ENCODE results near the gene OMA1.
A peak's percentile ranks its signal among the peaks of the same experiment; 100 is the strongest.
"Not testable (repeated sequence)": the region's sequence is repeated elsewhere in the genome, so short reads cannot be mapped to it uniquely, and the experiment has no call there.

Gene OMA1

DNA sequence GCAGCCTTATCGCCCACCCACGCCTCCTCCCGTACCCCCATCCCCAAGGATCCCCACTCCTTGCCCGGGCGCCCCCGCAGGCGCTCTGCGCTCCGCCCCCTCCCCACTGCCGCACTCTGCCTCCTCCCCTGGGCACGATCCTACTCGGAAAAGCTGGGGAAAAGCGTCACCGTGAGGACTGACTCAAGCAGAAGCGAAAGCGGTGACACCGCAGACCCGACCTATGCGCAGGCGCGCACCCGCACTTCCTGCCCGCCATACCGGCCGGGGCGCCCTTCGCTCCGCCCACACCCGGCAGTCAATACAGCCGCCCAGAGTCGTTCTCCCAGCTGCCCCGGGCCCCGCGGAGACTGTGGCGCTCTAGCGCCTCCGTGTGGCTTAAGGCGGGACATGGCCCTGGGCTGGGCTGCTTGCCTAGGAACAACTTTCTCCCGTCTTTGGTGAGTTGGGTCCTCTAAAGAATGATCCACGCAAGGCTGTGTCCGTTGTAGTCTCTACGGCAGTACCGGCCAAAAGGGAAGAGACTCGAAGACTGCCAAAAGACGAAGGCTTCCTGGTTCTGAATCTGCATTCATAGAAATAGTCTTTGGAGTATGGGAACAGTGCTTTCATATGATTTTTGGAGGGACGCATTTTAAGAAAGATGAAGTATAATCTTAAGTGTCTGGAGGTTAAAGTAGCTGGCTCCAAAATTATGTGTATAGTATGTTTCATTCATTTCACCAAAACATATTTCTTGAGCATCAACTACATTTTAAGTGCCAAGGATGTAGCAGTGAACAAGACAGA is at the start of gene OMA1:
TSS of gene OMA1 (minus strand) at position 207 of the 789 bp plus-strand sequence. CDS start 7,432 bp downstream, outside the sequence.
- peak; percentile 60 for DNase-seq

DNA sequence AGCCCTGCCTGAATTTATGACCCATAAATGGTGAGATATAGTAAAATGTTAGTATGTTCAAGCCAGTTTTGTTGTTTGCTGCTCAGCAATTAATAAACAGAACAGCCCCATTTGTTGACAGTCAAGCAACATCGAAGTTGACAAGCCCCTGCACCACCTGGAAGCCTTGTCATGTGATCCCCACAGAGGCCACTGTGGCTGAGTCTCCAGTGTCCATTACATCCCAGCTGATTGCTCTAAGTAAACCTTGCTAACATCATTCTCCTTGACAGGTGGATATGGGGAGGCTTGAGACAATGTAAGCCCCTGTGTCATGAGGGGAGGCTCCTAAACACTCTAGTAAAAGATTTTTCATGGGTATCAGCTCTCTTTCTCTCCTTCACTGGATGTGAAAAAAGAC is 48.0 kb upstream of the OMA1 start:
- DNase-seq, result no peak

DNA sequence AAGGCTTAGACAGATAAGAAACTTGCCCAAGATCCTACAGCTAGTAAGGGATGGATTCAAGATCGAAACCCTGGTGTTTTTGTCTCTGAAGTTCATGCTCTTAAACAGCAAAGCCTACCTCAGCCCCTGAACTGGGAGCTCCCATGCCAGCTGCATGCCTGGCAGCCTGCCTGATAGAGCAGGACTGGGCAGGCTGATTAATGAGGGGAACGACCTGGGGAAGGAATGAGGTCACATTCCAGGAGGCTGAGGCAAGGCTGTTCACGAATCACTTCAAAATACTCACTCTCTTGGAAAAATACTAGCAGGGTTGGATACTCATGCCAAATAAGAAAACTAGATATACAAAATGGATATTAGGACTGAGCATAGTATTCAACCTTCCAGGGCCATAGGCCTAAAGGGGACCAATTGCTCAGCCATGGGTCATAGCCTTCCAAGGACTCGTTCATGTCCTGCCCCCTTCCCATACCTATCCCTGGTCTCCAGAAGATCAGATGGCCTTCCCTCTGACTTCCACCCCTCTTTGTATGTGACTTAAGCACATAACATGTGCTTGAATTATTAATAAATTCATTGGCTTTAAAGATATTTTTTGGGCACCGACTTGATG is 46.1 kb upstream of the OMA1 start:
- DNase-seq, result no peak

DNA sequence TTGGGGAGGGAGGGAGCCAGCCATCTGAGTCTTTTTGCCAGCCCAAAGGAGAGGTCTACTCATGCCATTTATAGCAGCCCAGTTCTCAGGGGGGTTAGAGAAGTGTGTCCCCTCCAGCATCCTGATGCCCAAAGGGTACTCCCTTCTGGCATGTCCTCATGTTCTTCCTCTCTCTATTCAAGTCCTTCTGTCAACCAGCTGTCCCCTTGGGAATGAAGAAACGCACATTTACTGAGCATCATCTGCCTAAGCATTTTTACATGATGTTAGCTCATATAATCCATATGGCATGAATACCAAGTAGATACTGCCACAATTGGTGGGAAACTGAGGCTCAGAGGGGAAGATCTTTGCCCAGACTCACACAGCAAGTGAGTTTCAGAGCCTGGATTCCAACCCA is 45.3 kb upstream of the OMA1 start:
- no peak for DNase-seq

DNA sequence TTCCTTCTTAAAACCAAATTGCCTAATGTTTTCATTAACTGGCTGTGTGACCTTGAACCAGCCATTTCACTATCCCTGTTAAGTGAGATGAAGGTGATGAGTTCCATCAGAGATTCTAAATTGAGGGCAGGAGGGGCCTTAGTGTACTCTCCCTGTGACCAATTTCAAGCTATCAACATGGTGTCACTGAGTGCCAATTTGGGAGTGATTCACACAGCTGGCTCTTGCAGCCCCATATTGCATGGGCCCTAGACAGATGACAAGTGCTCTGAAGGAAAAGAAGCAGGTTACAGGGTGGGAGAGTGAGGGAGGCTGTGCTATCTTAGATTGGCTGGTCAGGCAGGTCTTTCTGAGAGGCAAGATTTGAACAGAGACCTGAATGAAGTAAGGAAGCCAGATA is 43.5 kb upstream of the OMA1 start:
- DNase-seq, result no peak

DNA sequence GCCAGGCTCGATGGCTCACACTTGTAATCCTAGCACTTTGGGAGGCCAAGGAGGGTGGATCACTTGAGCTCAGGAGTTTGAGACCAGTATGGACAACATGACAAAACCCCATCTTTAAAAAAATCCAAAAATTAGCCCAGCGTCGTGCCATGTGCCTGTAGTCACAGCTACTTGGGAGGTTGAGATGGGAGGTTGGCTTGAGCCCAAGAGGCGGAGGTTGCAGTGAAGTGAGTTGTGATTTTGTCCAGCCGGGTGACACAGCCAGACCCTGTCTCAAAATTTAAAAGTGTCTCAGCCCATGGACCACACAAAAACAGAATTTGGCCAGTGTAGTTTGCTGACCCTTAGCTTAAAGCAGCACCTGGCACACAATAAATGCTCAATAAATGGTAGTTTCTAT is 41.9 kb upstream of the OMA1 start:
- DNase-seq, result no peak

DNA sequence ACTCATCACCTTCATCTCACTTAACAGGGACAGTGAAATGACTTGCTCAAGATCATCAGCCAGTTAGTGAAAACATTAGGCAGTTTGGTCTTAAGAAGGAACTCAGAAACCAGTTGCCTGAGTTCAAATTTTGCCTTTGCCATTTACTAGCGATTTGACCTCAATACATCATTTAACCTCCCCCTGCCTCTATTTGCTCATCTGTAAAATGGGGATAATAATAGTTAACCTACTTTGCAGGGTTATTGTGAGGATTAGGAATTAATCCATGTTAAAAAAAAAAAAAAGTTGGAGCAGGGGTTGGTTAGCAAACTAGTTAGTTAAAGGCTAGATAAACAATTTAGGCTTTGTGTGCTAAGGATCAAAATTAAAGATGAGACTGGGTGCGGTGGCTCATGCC is 41.1 kb upstream of the OMA1 start:
- no peak for DNase-seq

DNA sequence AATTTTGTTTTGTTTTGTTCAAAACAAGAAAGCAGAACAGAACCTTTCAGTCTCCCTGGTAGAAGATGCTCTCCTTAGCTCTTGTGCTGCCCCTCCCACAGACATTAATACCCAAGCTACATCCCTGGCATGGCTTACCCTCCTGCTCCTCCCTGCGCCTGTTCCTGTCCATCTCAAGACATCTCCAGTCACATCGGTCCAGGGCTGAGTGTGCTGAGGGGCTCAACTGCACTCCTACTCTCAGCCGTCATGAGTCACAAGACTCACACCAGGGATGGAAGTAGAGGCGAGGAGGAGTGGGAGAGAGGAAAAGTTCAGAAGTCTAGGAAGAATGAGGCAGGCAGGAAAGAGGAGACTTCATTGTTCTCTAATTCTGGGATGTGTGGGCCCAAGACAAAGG is 39.7 kb upstream of the OMA1 start:
- no peak for DNase-seq

DNA sequence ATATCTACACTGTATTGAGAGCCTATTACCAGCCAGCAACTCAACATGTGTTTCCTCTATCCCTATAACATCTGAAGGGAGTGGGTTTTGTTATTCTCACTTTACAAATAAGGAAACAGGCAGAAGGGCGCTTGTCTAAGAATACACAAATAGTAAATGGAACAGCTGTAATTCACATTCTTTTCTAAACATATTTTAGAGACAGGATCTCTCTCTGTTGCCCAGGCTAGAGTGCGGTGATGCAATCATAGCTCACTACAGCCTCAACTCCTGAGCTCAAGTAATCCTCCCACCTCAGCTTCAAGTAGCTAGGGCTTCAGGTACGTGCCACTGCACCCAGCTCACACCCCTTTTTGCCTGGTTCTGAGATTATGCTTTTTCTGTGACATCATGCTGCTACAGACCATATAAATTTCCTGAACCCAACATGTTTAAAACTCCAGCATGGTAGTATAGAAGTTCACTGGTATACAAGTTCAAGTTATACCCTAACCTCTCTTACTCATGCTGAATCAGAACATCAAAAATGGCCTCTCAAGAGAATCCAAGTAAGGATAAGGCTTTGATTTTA is 39.1 kb upstream of the OMA1 start:
- DNase-seq, result no peak

DNA sequence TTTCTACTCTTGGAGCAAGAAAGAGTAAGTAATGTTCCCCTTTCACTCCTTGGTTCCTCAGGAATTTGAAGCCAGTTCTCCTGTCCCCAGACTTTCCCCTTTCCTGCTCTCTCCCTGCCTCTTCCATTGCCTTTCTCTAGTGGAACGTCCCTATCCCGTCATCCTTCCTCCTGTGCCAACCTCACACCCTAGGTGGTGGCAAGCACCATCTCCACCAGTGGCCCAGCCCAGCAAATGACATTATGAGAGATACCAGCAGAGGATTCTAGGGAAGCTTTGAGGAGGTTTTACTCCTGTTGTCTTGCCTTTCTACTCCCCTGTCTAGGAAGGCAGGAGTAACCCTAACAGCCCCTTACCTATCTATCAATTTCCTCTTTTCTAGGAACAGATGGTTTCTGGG is 38.6 kb upstream of the OMA1 start:
- no peak for DNase-seq

DNA sequence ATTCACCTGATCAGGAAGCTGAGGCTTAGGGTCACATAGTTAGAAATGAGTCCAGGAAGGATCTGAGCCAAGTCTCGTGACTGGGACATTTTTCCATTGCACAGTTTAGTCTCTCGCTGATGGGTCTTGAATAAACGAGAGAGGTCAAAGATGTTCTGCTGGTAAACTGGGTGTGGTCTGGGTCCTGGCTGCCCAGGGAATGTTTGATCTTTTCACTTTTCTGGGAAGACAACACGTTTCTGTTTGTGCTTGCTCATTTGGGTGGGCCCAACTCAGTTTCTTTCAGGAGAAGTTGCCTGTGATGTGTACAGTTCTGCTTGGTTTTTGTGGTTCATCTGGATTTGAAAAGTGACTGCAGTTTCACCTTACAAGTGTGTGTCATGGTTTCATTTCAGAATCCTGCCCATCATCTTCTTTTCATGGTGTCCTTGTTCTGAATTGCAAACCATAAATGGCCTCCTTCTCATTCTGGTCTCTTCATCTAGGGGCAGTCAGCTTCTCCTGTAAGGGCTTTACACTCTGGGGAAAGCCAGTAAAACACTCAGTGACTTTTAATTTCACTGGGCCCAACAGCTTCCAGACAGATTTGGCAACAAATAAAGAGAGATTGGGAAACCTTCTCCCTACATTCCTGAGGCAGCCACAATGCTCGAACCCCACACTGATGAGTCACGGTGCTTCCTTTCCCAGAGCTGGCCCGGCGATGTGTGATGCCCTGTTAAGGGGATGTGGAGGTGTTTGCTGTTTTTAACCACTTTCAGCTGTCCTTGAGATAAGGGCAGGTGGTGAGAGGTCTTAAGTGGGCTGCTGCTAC is 37.8 kb upstream of the OMA1 start:
- DNase-seq, result no peak

DNA sequence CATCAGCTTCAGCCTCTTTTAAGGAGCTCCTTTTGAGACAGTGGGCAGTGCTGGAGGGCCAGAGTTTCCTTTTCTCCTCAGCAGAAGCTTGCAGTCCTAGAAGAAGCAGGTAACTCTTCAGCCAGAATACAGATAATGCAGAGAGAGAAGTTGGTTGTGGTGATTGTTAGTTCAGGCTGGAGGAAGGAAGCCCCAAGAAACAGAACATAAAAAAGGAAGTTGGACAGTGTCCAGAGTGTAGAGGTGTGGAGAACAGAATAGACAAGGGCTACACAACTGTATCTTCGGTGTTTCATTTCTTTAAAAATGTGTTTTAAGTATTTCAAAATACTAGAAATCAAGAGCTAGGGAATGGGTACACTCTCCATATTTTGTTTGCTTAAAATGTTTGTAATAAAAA is 37.0 kb upstream of the OMA1 start:
- DNase-seq, result no peak

DNA sequence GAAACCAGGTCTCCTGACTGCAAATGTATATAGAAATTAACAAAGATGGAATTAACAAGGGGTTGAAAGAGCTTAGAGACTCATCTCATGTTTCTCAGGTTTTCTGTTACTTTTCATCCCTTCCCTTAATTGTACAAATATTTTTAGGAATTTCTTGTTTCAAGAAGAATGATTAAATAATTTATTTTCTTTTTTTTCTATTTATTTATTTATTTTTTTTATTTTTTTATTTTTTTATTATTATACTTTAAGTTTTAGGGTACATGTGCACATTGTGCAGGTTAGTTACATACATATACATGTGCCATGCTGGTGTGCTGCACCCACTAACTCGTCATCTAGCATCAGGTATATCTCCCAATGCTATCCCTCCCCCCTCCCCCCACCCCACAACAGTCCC is 35.6 kb upstream of the OMA1 start:
- DNase-seq, result not testable (repeated sequence)

DNA sequence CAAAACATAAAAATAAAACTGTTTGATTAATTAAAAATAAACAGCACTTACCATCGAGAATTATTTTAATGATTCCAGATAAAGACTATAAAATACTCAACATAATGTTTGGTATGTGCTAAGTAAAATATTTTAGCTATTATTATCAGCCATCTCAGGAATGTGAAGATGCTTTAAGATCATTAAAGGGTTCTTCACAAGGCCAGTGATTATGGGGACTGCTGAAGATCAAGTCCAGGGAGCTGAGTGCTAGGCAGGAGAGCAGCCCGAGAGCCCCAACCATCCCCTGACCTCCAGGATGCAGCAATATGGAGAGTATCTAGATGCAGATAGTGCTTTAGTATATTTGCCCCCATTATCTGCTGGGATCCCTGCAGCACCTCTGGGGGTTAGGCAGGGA is 35.1 kb upstream of the OMA1 start:
- DNase-seq, result no peak

DNA sequence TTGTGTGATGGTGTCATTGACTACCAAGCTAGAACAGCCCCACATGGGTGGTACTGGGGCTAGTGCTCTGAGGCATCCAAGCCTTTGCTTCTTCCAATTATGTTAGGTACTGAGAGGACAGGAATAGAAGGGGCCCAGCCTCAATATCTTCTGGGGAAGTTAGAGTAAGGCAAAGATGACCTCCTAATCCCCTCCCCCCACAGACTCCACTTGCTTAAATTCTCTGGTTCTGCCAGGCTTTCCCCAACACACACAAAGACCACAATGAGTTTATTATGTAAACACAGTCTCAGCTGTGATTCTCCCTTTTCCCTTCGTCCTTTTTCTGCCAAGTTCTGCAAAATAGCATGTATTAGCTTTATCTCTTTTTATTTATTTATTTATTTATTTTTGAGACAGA is 33.7 kb upstream of the OMA1 start:
- DNase-seq, result no peak

DNA sequence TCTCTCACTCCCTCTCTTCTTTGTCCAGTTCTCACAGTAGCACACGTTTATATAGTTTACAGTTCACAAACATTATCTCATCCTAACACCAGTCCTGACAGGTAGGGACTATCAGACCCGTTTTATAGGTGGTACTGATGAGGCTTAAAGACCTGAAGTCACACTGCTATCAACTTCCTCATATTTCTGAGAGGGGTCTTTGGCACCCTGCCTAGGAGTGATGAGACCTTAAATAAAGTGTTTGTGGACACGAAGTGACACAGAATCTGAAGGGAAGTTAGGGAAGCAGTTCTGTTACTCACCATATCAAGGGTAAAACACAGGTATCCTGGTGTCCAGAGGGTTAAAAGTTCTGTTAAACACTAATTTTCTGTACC is 31.1 kb upstream of the OMA1 start:
- no peak for DNase-seq

DNA sequence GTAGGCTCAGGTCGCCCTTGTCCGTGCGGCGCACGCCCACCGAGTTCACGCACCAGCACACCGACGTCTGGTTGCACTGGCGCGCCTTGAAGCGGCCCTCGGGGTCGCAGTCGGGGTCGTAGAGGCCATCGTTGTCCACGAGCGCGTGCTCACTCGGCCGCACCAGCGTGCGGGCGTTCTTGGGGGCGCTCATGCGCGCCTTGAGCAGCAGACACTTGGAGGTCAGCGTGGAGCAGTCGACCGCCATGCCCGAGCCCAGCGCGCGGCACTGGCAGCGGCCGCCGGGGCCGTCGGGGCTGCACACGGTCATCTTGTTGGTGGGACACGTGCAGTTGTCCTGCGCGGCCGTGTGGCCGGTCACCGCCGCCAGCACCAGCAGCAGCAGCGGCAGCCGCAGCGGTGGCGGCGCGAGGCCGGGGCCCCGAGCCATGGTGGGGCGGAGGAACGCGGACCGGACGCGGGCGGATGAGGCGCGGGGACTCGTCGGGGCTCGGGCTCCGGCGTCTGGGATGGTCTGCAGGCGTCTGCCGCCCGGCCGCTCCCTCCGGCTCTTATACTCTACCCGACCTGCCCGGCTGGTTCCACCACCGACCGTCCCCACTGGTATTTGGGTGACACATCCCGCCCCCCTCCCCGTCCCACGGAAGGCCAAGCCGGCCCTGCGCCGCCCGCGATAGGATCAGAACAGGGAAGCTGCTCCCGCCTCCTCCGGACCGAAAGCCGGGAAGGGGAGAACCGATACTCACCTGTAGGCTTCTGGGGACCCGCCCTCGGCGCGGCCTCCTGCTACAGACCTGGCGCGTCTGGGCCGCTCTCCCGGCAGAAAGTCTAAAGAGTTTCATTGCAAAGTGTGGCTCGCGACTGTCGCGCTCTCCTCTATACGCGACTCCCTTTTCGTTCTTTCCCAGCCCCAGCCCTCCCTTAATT is 30.5 kb upstream of the OMA1 start, which contains the start of gene TACSTD2:
TSS of gene TACSTD2 (minus strand) at position 526 of the 927 bp plus-strand sequence. CDS start at position 430, 96 bp downstream.
- no peak for DNase-seq

DNA sequence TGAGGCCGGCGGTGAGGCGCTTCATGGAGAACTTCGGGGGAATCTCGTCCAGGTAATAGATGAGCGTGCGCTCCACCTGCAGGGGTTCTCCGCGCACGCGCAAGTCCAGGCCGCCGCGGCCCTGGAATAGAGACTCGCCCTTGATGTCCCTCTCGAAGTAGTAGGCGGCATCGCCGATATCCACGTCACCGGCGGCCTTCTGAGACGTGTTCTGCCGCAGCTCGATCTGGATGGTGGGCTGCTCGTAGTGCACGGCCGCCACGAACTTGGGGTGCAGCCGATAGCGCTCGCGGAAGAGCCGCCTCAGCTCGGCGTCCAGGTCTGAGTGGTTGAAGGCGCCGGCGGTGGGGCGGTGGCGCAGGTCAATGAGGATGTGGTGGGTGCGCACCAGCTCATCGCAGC is 29.8 kb upstream of the OMA1 start:
- DNase-seq, result no peak

DNA sequence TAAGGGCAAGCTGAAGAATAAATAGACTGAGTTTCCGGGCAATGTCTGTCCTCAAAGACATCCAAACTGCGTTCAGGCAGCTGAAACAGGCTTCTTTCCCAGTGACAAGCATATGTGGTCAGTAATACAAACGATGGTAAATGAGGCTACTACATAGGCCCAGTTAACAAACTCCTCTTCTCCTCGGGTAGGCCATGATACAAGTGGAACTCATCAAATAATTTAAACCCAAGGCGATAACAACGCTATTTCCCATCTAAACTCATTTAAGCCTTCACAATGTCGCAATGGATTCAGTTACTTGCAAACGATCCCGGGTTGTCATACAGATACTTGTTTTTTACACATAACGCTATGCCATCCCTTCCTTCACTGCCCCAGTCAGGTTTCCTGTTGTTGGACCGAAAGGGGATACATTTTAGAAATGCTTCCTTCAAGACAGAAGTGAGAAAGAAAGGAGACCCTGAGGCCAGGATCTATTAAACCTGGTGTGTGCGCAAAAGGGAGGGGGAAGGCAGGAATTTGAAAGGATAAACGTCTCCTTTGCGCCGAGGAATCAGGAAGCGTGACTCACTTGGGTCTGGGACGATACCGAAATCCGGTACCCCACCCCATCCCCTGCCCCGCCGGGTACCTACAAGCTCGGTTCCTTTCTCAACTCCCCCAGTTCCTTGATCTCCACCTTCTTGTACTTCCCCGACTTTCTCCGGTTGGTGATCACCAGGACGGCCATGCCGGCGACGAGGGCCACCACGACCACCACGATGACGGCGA is 29.2 kb upstream of the OMA1 start:
- DNase-seq, result no peak

DNA sequence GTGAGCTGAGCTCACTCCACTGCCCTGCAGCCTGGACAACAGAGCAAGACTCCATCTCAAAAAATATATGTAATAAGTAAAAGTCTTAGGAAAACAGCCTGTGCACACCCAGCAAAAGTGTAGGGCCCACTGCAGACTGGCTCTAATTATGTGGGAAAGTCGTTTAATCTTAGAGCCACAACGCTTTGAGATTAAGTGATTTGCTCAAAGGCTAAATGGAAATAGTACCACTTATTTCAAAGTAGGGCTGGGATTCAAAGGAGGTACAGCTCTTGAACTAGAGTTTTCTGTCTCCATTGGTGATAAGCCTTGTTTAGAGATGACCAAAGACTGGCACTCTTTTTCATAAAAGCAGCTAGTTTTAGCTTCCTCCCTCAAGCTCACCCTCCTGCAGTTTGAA is 28.3 kb upstream of the OMA1 start:
- no peak for DNase-seq
